ENCODE data around the gene AATF. TPM values are rescaled to one million over a fixed set of nuclear protein-coding genes. Genes with fewer than 3 reads are reported as not detected.
A peak's percentile ranks its signal among the peaks of the same experiment; 100 is the strongest.

AATF gene
- total and polyA plus RNA-seq, 2 experiments from 2014 or later, result 31.2 to 35.7 TPM

DNA sequence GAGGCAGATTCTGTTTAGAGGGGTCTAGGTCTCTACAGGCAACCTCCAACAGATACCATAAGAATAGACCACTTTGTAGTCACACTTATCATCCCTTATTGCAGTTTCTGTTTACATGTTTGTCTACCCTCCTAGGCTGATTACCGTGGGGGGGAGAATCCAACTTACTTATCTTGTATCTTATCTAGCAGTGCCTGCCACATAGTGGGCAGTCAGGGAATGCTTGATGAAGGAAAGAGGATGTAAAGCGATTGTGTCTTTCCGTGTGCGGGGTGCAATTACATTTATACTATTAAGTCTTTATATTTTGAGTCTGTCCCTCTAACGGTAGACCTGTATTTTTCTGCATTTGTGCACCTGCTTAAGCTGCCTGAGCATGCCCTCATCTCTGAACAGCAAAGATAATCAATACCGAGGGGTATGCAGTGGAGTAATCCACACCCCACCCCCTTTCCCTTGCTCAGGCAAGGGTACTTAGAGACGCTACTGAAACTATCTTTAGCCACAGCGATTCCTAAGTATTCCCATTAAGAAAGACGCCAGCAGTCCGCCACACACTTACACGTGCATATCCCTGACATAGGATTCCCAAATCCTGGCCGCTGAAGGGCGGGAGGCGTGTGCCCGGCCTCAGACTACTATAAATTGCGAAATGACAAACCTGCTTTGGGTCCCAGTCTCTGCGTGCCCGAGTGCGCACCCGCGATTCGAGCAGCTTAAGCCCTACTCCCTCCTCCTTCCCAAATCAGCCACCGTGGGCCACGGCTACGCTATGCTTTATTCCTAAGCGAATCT is 635 bp upstream of the AATF start:
- H3K27ac ChIP-seq, result peak overlapping the region; percentile 14
- H3K9me2 ChIP-seq (replicated peaks; ENCODE audit: insufficient read depth), result no peaks in the 10 kb centered on the region
- H3K4me2 ChIP-seq, result peak overlapping the region; percentile 82
- H3K36me3 ChIP-seq (replicated peaks; ENCODE audit: insufficient read depth, low read depth), result no peaks in the 10 kb centered on the region
- peaks cover 28% of the 10 kb centered on the region for H3K79me2 ChIP-seq
- H3K27me3 ChIP-seq, result peaks cover 50% of the 10 kb centered on the region
- WGBS (ENCODE audit: low lambda C conversion rate, missing lambda C conversion rate), result 3% methylated on average over 26 of the region's 26 CpGs
- peak overlapping the region; percentile 26 for H3K4me3 ChIP-seq
- TF ChIP-seq, protein P1, sequence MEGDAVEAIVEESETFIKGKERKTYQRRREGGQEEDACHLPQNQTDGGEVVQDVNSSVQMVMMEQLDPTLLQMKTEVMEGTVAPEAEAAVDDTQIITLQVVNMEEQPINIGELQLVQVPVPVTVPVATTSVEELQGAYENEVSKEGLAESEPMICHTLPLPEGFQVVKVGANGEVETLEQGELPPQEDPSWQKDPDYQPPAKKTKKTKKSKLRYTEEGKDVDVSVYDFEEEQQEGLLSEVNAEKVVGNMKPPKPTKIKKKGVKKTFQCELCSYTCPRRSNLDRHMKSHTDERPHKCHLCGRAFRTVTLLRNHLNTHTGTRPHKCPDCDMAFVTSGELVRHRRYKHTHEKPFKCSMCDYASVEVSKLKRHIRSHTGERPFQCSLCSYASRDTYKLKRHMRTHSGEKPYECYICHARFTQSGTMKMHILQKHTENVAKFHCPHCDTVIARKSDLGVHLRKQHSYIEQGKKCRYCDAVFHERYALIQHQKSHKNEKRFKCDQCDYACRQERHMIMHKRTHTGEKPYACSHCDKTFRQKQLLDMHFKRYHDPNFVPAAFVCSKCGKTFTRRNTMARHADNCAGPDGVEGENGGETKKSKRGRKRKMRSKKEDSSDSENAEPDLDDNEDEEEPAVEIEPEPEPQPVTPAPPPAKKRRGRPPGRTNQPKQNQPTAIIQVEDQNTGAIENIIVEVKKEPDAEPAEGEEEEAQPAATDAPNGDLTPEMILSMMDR (IDR thresholded peaks at IDR 0.05; ENCODE audit: poor library complexity), result no peak
- TF ChIP-seq EZH2phosphoT487 (IDR thresholded peaks at IDR 0.05; ENCODE audit: low read depth, severe bottlenecking, unreplicated experiment), result no peak
- peaks cover 10% of the 10 kb centered on the region for H3K4me1 ChIP-seq (ENCODE audit: insufficient read depth)
- no peaks in the 10 kb centered on the region for H3K9me3 ChIP-seq (ENCODE audit: low read depth)
- DNase-seq (ENCODE audit: low spot score), result no peak
- peak overlapping the region; percentile 86 for H2AFZ ChIP-seq
- H4K20me1 ChIP-seq (ENCODE audit: insufficient read depth, poor library complexity, severe bottlenecking), result no peaks in the 10 kb centered on the region

DNA sequence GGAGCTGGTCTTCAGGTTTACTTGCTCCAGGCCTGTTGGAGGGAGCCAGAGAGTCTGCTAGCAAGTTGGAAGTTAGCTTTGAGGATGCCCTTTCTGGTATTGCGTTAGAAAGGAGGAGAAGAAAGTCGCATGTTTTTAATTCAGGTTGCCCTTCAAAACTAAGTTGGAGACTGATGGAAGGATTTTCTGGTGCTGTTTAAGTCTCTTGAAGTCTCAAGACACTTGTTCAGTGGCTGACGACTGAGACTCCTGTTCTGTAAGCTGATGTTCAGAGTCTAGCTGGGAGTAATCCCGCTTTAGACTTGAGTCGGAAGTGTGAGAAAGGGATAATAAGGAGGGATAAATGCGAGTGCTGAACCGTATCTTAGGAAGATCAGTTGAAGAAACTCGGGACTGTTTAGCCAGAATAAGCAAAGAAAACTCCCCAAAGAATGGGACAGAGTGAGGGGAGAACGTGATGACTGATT is 740 bp downstream of the AATF start:
- DNase-seq (ENCODE audit: low spot score), result no peak
- Histone ChIP-seq H3K9me2 (replicated peaks; ENCODE audit: insufficient read depth) (no peaks in the 10 kb centered on the region), H3K27me3 (peaks cover 36% of the 10 kb centered on the region), H3K4me1 (ENCODE audit: insufficient read depth) (peaks cover 10% of the 10 kb centered on the region), H3K79me2 (peaks cover 28% of the 10 kb centered on the region), H3K4me3 (peak overlapping the region; percentile 53), H3K36me3 (replicated peaks; ENCODE audit: insufficient read depth, low read depth) (no peaks in the 10 kb centered on the region), H3K27ac (peak overlapping the region; percentile 94), H4K20me1 (ENCODE audit: insufficient read depth, poor library complexity, severe bottlenecking) (no peaks in the 10 kb centered on the region), H3K9me3 (ENCODE audit: low read depth) (no peaks in the 10 kb centered on the region), H2AFZ (peak overlapping the region; percentile 64), H3K4me2 (peak overlapping the region; percentile 91)
- 2% methylated on average over 9 of the region's 9 CpGs for WGBS (ENCODE audit: low lambda C conversion rate, missing lambda C conversion rate)
- TF ChIP-seq, protein P1 (IDR thresholded peaks at IDR 0.05; ENCODE audit: poor library complexity), result no peak
- no peak for TF ChIP-seq EZH2 (IDR thresholded peaks at IDR 0.05; ENCODE audit: borderline replicate concordance)

DNA sequence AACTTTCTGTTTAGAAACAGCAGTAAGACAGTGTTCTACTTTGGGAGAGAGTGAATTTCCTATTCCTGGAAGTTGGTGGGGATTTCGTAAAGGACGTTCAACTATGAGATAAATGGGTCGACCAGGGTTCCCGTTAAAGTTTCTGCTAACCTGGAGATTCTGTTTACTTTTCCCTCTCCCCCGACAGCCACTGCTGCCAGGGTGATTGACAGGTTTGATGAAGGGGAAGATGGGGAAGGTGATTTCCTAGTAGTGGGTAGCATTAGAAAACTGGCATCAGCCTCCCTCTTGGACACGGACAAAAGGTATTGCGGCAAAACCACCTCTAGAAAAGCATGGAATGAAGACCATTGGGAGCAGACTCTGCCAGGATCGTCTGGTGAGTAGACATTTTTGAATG is 1.3 kb downstream of the AATF start:
- Histone ChIP-seq H3K27ac (peak overlapping the region; percentile 94), H3K4me2 (peak overlapping the region; percentile 91), H3K4me1 (ENCODE audit: insufficient read depth) (peaks cover 10% of the 10 kb centered on the region), H3K27me3 (peaks cover 31% of the 10 kb centered on the region), H2AFZ (peak overlapping the region; percentile 64), H3K36me3 (replicated peaks; ENCODE audit: insufficient read depth, low read depth) (no peaks in the 10 kb centered on the region), H3K79me2 (peaks cover 28% of the 10 kb centered on the region), H3K4me3 (peak overlapping the region; percentile 53), H3K9me2 (replicated peaks; ENCODE audit: insufficient read depth) (no peaks in the 10 kb centered on the region), H4K20me1 (ENCODE audit: insufficient read depth, poor library complexity, severe bottlenecking) (no peaks in the 10 kb centered on the region), H3K9me3 (ENCODE audit: low read depth) (no peaks in the 10 kb centered on the region)
- DNase-seq (ENCODE audit: low spot score), result no peak
- WGBS (ENCODE audit: low lambda C conversion rate, missing lambda C conversion rate), result 59% methylated on average over 8 of the region's 8 CpGs
- TF ChIP-seq EZH2 (IDR thresholded peaks at IDR 0.05; ENCODE audit: borderline replicate concordance) (no peak), EZH2phosphoT487 (IDR thresholded peaks at IDR 0.05; ENCODE audit: low read depth, severe bottlenecking, unreplicated experiment) (no peak)
- TF ChIP-seq, protein P1 (IDR thresholded peaks at IDR 0.05; ENCODE audit: poor library complexity), result no peak

Data from hepatocyte (in vitro differentiated cells).